ENCODE results near the gene MROH2A. TPM values are rescaled to one million over a fixed set of nuclear protein-coding genes. Genes with fewer than 3 reads are reported as not detected.

MROH2A gene
- total RNA-seq, 1 experiment from 2014 or later: 0.33 TPM

- Mint-ChIP-seq H3K4me3 (ENCODE audit: low read depth, unreplicated experiment) (no peak overlapping the region), H3K36me3 (ENCODE audit: insufficient read depth, unreplicated experiment) (peaks cover 91% of the 10 kb centered on the region), H3K27ac (ENCODE audit: unreplicated experiment) (peak overlapping the region; percentile 2), H3K27me3 (ENCODE audit: unreplicated experiment) (no peaks in the 10 kb centered on the region), H3K4me1 (ENCODE audit: low read depth, unreplicated experiment) (peaks cover 55% of the 10 kb centered on the region), H3K9me3 (ENCODE audit: low read depth, unreplicated experiment) (no peaks in the 10 kb centered on the region)
- CTCF ChIA-PET: no interaction called here
- TF ChIP-seq CTCF (IDR thresholded peaks at IDR 0.05; ENCODE audit: unreplicated experiment): no peak
- no TSS peak for BruUV-seq (replicated peaks)
- DNase-seq: no peak
- intact Hi-C loops (cut with micrococcal nuclease; ENCODE audit: unreplicated experiment): loop anchor here (10.0 kb wide), 3 partner anchors 134 to 394 kb away; partner anchors contain the start of gene USP40
Measured at GRCh38 chr2:233838726-233839446, 60.8 kb downstream of the MROH2A start.

GRCh38 chr2:233839447-233839820 lies 61.3 kb downstream of the MROH2A start:
- CTCF ChIA-PET: no interaction called here
- Mint-ChIP-seq H3K27ac (ENCODE audit: unreplicated experiment) (no peak overlapping the region), H3K27me3 (ENCODE audit: unreplicated experiment) (no peaks in the 10 kb centered on the region), H3K4me1 (ENCODE audit: low read depth, unreplicated experiment) (peaks cover 50% of the 10 kb centered on the region), H3K4me3 (ENCODE audit: low read depth, unreplicated experiment) (no peak overlapping the region), H3K36me3 (ENCODE audit: insufficient read depth, unreplicated experiment) (peaks cover 89% of the 10 kb centered on the region), H3K9me3 (ENCODE audit: low read depth, unreplicated experiment) (no peaks in the 10 kb centered on the region)
- DNase-seq: no peak
- intact Hi-C loops (cut with micrococcal nuclease; ENCODE audit: unreplicated experiment): loop anchor here (10.0 kb wide), 3 partner anchors 135 to 395 kb away; partner anchors contain the start of gene USP40
- TF ChIP-seq CTCF (IDR thresholded peaks at IDR 0.05; ENCODE audit: unreplicated experiment): no peak
- BruUV-seq (replicated peaks): no TSS peak

GRCh38 chr2:233840520-233840919 lies 62.4 kb downstream of the MROH2A start:
- intact Hi-C loops (cut with micrococcal nuclease; ENCODE audit: unreplicated experiment): no loop called here
- DNase-seq: no peak
- BruUV-seq (replicated peaks): no TSS peak
- TF ChIP-seq CTCF (IDR thresholded peaks at IDR 0.05; ENCODE audit: unreplicated experiment): no peak
- Mint-ChIP-seq H3K27ac (ENCODE audit: unreplicated experiment) (no peak overlapping the region), H3K27me3 (ENCODE audit: unreplicated experiment) (no peaks in the 10 kb centered on the region), H3K4me3 (ENCODE audit: low read depth, unreplicated experiment) (peak overlapping the region; percentile 19), H3K4me1 (ENCODE audit: low read depth, unreplicated experiment) (peaks cover 42% of the 10 kb centered on the region), H3K36me3 (ENCODE audit: insufficient read depth, unreplicated experiment) (peaks cover 87% of the 10 kb centered on the region), H3K9me3 (ENCODE audit: low read depth, unreplicated experiment) (no peaks in the 10 kb centered on the region)
- CTCF ChIA-PET: no interaction called here

- no peak for DNase-seq
- H3K27me3 Mint-ChIP-seq (ENCODE audit: unreplicated experiment): no peaks in the 10 kb centered on the region
- intact Hi-C loops (cut with micrococcal nuclease; ENCODE audit: unreplicated experiment): no loop called here
- no peaks in the 10 kb centered on the region for H3K9me3 Mint-ChIP-seq (ENCODE audit: low read depth, unreplicated experiment)
- BruUV-seq (replicated peaks): TSS peak; percentile 31
- H3K4me3 Mint-ChIP-seq (ENCODE audit: low read depth, unreplicated experiment): no peak overlapping the region
- H3K4me1 Mint-ChIP-seq (ENCODE audit: low read depth, unreplicated experiment): peaks cover 42% of the 10 kb centered on the region
- no peak overlapping the region for H3K27ac Mint-ChIP-seq (ENCODE audit: unreplicated experiment)
- CTCF ChIA-PET: no interaction called here
- no peak for TF ChIP-seq CTCF (IDR thresholded peaks at IDR 0.05; ENCODE audit: unreplicated experiment)
- H3K36me3 Mint-ChIP-seq (ENCODE audit: insufficient read depth, unreplicated experiment): peaks cover 82% of the 10 kb centered on the region
Measured at GRCh38 chr2:233841183-233841582, 63.1 kb downstream of the MROH2A start.
